ENCODE results near the gene ZNFX1.
"Not testable (repeated sequence)": the region's sequence is repeated elsewhere in the genome, so short reads cannot be mapped to it uniquely, and the experiment has no call there.

ZNFX1 gene

GRCh38 chr20:49278036-49278817, at the start of gene ZNFX1:
Gene ZNFX1, minus strand, starts transcription at chr20:49278057. Its CDS starts 2,218 bp downstream, at chr20:49275839.
- DNase-seq: peak; percentile 98

GRCh38 chr20:49326026-49326425, 48.2 kb upstream of the ZNFX1 start:
- DNase-seq: no peak

GRCh38 chr20:49324306-49324705, 46.4 kb upstream of the ZNFX1 start:
- DNase-seq: no peak

GRCh38 chr20:49323622-49324238, 45.9 kb upstream of the ZNFX1 start:
- no peak for DNase-seq

- no peak for DNase-seq
These were observed 42.6 kb upstream of the ZNFX1 start for GRCh38 chr20:49320460-49320859.

GRCh38 chr20:49319208-49319809, 41.5 kb upstream of the ZNFX1 start:
- no peak for DNase-seq

- DNase-seq: peak; percentile 23
These were observed 40.8 kb upstream of the ZNFX1 start for GRCh38 chr20:49318430-49319207.

- no peak for DNase-seq
These were observed 40.2 kb upstream of the ZNFX1 start for GRCh38 chr20:49318091-49318429.

GRCh38 chr20:49316704-49317103, 38.8 kb upstream of the ZNFX1 start:
- DNase-seq: no peak

GRCh38 chr20:49315580-49315979, 37.7 kb upstream of the ZNFX1 start:
- DNase-seq: no peak

- not testable (repeated sequence) for DNase-seq
These were observed 36.2 kb upstream of the ZNFX1 start for GRCh38 chr20:49314052-49314451.

GRCh38 chr20:49313283-49313682, 35.4 kb upstream of the ZNFX1 start:
- no peak for DNase-seq

- DNase-seq: no peak
These were observed 34.8 kb upstream of the ZNFX1 start for GRCh38 chr20:49312661-49313060.

GRCh38 chr20:49310705-49311104, 32.8 kb upstream of the ZNFX1 start:
- no peak for DNase-seq

GRCh38 chr20:49308875-49309274, 31.0 kb upstream of the ZNFX1 start:
- DNase-seq: no peak

GRCh38 chr20:49306903-49307620, 29.2 kb upstream of the ZNFX1 start:
- no peak for DNase-seq

GRCh38 chr20:49303065-49303552, 25.3 kb upstream of the ZNFX1 start:
- no peak for DNase-seq

GRCh38 chr20:49297605-49298530, 20.0 kb upstream of the ZNFX1 start:
- DNase-seq: no peak

- DNase-seq: not testable (repeated sequence)
These were observed 16.3 kb upstream of the ZNFX1 start for GRCh38 chr20:49294002-49294654.

GRCh38 chr20:49293122-49293521, 15.3 kb upstream of the ZNFX1 start:
- DNase-seq: no peak

GRCh38 chr20:49292010-49292409, 14.2 kb upstream of the ZNFX1 start:
- DNase-seq: no peak
